Hepatocyte (in vitro differentiated cells): Measurements from ENCODE around the gene CYP4F22.

ENCODE experiments used
- CTCF ChIP-seq: fragments of 200-600 bp; sonication (generic); IDR thresholded peaks from 2 replicates; pipeline ENCODE4 v1.5.1; 2016; ENCODE audit warnings: antibody characterized with exemption, mild to moderate bottlenecking; ENCODE audit not compliant: poor library complexity
- EZH2 ChIP-seq: fragments of 200-600 bp; sonication (generic); IDR thresholded peaks from 2 replicates; pipeline ENCODE4 v1.6.1; 2016; ENCODE audit warnings: antibody characterized with exemption, mild to moderate bottlenecking, borderline replicate concordance

GRCh38 chr19:15476325-15476724, 32.0 kb upstream of the CYP4F22 start:
- TF ChIP-seq CTCF (no peak), EZH2 (no peak)
